ENCODE results near the gene PRB4.

Gene PRB4

GRCh38 chr12:11264501-11264900, 45.7 kb downstream of the PRB4 start:
- H3K27me3 ChIP-seq (ENCODE audit: insufficient read depth, poor library complexity, severe bottlenecking), result no peaks in the 10 kb centered on the region
- TF ChIP-seq CTCF (IDR thresholded peaks at IDR 0.05; ENCODE audit: poor library complexity, severe bottlenecking), result no peak
- no peak for ATAC-seq (ENCODE audit: low read depth)
- H3K4me1 ChIP-seq (ENCODE audit: insufficient read depth, poor library complexity, severe bottlenecking), result no peaks in the 10 kb centered on the region
- no peak overlapping the region for H3K27ac ChIP-seq (ENCODE audit: poor library complexity, severe bottlenecking)
- DNase-seq (ENCODE audit: low spot score), result no peak
- no peaks in the 10 kb centered on the region for H3K36me3 ChIP-seq (ENCODE audit: low read depth)
- H3K9me3 ChIP-seq (ENCODE audit: severe bottlenecking), result no peaks in the 10 kb centered on the region
- no peak overlapping the region for H3K4me3 ChIP-seq (ENCODE audit: severe bottlenecking)

Data from RWPE2 (cell line).